H9 (cell line): Measurements from ENCODE around the gene NR2F2. TPM values are rescaled to one million over a fixed set of nuclear protein-coding genes. Genes with fewer than 3 reads are reported as not detected.

Experiments
- DNase-seq: peaks from one replicate; pipeline ENCODE4 v3.0.0-alpha.2; 2017
- H2AFZ ChIP-seq: one replicate; pipeline ENCODE4 v1.6.1; 2013; ENCODE audit warnings: mild to moderate bottlenecking, low read length, control low read depth, moderate library complexity
- H2AK5ac ChIP-seq: 2 replicates; pipeline ENCODE4 v1.6.1; 2013; ENCODE audit warnings: low read length, control low read depth, mixed read lengths; ENCODE audit not compliant: insufficient read length
- H2BK120ac ChIP-seq: one replicate; pipeline ENCODE4 v1.6.1; 2013; ENCODE audit warnings: low read depth, mild to moderate bottlenecking, low read length, control low read depth, inconsistent platforms; ENCODE audit not compliant: poor library complexity, severe bottlenecking
- H2BK12ac ChIP-seq: 2 replicates; pipeline ENCODE4 v1.6.1; 2013; ENCODE audit warnings: low read length, control low read depth, mixed read lengths, low read depth; ENCODE audit not compliant: insufficient read length
- H2BK15ac ChIP-seq: 2 replicates; pipeline ENCODE4 v1.6.1; 2013; ENCODE audit warnings: low read depth, low read length, control low read depth
- H2BK20ac ChIP-seq: one replicate; pipeline ENCODE4 v1.6.1; 2013; ENCODE audit warnings: low read depth, mild to moderate bottlenecking, low read length, control low read depth, inconsistent platforms; ENCODE audit not compliant: poor library complexity, severe bottlenecking
- H2BK5ac ChIP-seq: 2 replicates; pipeline ENCODE4 v1.6.1; 2013; ENCODE audit warnings: low read length, control low read depth, mixed read lengths; ENCODE audit not compliant: insufficient read length
- H3K14ac ChIP-seq: 2 replicates; pipeline ENCODE4 v1.6.1; 2013; ENCODE audit warnings: low read length, control low read depth; ENCODE audit not compliant: insufficient read depth
- H3K18ac ChIP-seq: 2 replicates; pipeline ENCODE4 v1.6.1; 2013; ENCODE audit warnings: low read depth, mild to moderate bottlenecking, mixed read lengths, low read length, control low read depth; ENCODE audit not compliant: insufficient read length
- H3K23ac ChIP-seq: 2 replicates; pipeline ENCODE4 v1.6.1; 2013; ENCODE audit warnings: low read length, control low read depth, mixed read lengths, low read depth; ENCODE audit not compliant: insufficient read length
- H3K23me2 ChIP-seq: 2 replicates; pipeline ENCODE4 v1.6.1; 2013; ENCODE audit warnings: low read depth, mild to moderate bottlenecking, mixed read lengths, low read length, control low read depth; ENCODE audit not compliant: insufficient read length, poor library complexity, severe bottlenecking
- H3K27ac ChIP-seq: 2 replicates; pipeline ENCODE4 v1.5.1; 2013; ENCODE audit warnings: low read length, control low read depth, mixed read lengths, low read depth; ENCODE audit not compliant: insufficient read length
- H3K27me3 ChIP-seq: 2 replicates; pipeline ENCODE4 v1.6.1; 2013; ENCODE audit warnings: low read length, control low read depth, inconsistent platforms; ENCODE audit not compliant: insufficient read depth
- H3K4ac ChIP-seq: 2 replicates; pipeline ENCODE4 v1.6.1; 2013; ENCODE audit warnings: low read depth, mild to moderate bottlenecking, control low read depth, inconsistent platforms, low read length, moderate library complexity
- H3K4me1 ChIP-seq: 2 replicates; pipeline ENCODE4 v1.6.1; 2013; ENCODE audit warnings: low read length, control low read depth, inconsistent platforms; ENCODE audit not compliant: insufficient read depth
- H3K4me2 ChIP-seq: 2 replicates; pipeline ENCODE4 v1.6.1; 2013; ENCODE audit warnings: low read length, control low read depth, mixed read lengths; ENCODE audit not compliant: insufficient read length, insufficient read depth
- H3K56ac ChIP-seq: 2 replicates; pipeline ENCODE4 v1.6.1; 2013; ENCODE audit warnings: low read depth, mild to moderate bottlenecking, mixed read lengths, low read length, control low read depth; ENCODE audit not compliant: insufficient read length
- H3K79me1 ChIP-seq: 2 replicates; pipeline ENCODE4 v1.6.1; 2013; ENCODE audit warnings: low read depth, mild to moderate bottlenecking, moderate library complexity, low read length, control low read depth, inconsistent platforms; ENCODE audit not compliant: insufficient read depth, poor library complexity, severe bottlenecking
- H3K79me2 ChIP-seq: 2 replicates; pipeline ENCODE4 v1.6.1; 2013; ENCODE audit warnings: low read length, control low read depth, inconsistent platforms; ENCODE audit not compliant: insufficient read depth
- H3K9ac ChIP-seq: 2 replicates; pipeline ENCODE4 v1.6.1; 2013; ENCODE audit warnings: low read length, control low read depth, mixed read lengths; ENCODE audit not compliant: insufficient read length; ENCODE audit errors: extremely low read depth
- H3K9me3 ChIP-seq: one replicate; pipeline ENCODE4 v1.6.1; 2013; ENCODE audit warnings: low read depth, low read length, inconsistent platforms; ENCODE audit not compliant: control insufficient read depth
- H3T11ph ChIP-seq: one replicate; pipeline ENCODE4 v1.6.1; 2013; ENCODE audit warnings: mild to moderate bottlenecking, low read length, control low read depth, inconsistent platforms
- H4K20me1 ChIP-seq: one replicate; pipeline ENCODE4 v1.6.1; 2013; ENCODE audit not compliant: control insufficient read depth, insufficient read length, insufficient read depth
- H4K5ac ChIP-seq: 2 replicates; pipeline ENCODE4 v1.6.1; 2013; ENCODE audit warnings: low read depth, mild to moderate bottlenecking, mixed read lengths, low read length, control low read depth; ENCODE audit not compliant: insufficient read length
- H4K8ac ChIP-seq: replicated peaks from 2 replicates; pipeline ENCODE4 v1.6.1; 2013; ENCODE audit warnings: low read length, control low read depth, mixed read lengths, low read depth; ENCODE audit not compliant: insufficient read length
- H4K91ac ChIP-seq: 2 replicates; pipeline ENCODE4 v1.6.1; 2013; ENCODE audit warnings: low read depth, mild to moderate bottlenecking, moderate library complexity, mixed read lengths, low read length, control low read depth; ENCODE audit not compliant: insufficient read length
- H3K27ac Mint-ChIP-seq, 3 experiments: 2 replicates in 2 of 3; 3 replicates in 1 of 3; pipeline ENCODE4 v1.8.0; 2020 to 2021; ENCODE audit warnings: mixed read lengths in 3 of 3, mild to moderate bottlenecking in 1 of 3, moderate library complexity in 1 of 3
- H3K27me3 Mint-ChIP-seq: 2 replicates; pipeline ENCODE4 v1.8.0; 2021; ENCODE audit warnings: low read depth, mild to moderate bottlenecking, moderate library complexity, mixed read lengths
- H3K36me3 Mint-ChIP-seq, 3 experiments: 2 replicates in 2 of 3; 3 replicates in 1 of 3; pipeline ENCODE4 v1.8.0; 2020 to 2021; ENCODE audit warnings: low read depth in 3 of 3, mixed read lengths in 3 of 3; ENCODE audit not compliant: insufficient read depth in 1 of 3
- H3K4me1 Mint-ChIP-seq, 2 experiments: 2 replicates each; pipeline ENCODE4 v1.8.0; 2020; ENCODE audit warnings: mixed read lengths in 2 of 2
- H3K4me3 Mint-ChIP-seq, 2 experiments: 2 replicates in 1 of 2; 3 replicates in 1 of 2; pipeline ENCODE4 v1.8.0; 2020 to 2021; ENCODE audit warnings: mild to moderate bottlenecking in 2 of 2, mixed read lengths in 2 of 2, moderate library complexity in 1 of 2
- H3K9me3 Mint-ChIP-seq, 2 experiments: 2 replicates in 1 of 2; 3 replicates in 1 of 2; pipeline ENCODE4 v1.8.0; 2020; ENCODE audit warnings: mild to moderate bottlenecking in 2 of 2, mixed read lengths in 2 of 2, moderate library complexity in 1 of 2
- WGBS: extraction: QIAGEN DNeasy Blood & Tissue Kit; methylation state at CpG from one replicate; pipeline ENCODE4 v1.1.7; 2013; ENCODE audit warnings: missing lambda C conversion rate, low lambda C conversion rate, mixed read lengths; ENCODE audit not compliant: insufficient read length; ENCODE audit errors: extremely low coverage; 5-methylcytosine and 5-hydroxymethylcytosine counted together
- total RNA-seq: library from RNA; stranded (reverse); gene quantifications from 2 replicates; pipeline ENCODE4 v1.2.1, GENCODE V29; 2021
- TF ChIP-seq, protein P1 (sequence below): fragments of 200-600 bp; sonication (generic); conservative IDR thresholded peaks from 3 replicates; pipeline ENCODE4 v1.8.0; 2021; ENCODE audit warnings: antibody characterized with exemption, mild to moderate bottlenecking

NR2F2 gene
- total RNA-seq, 1 experiment from 2014 or later = 0.24 TPM

DNA sequence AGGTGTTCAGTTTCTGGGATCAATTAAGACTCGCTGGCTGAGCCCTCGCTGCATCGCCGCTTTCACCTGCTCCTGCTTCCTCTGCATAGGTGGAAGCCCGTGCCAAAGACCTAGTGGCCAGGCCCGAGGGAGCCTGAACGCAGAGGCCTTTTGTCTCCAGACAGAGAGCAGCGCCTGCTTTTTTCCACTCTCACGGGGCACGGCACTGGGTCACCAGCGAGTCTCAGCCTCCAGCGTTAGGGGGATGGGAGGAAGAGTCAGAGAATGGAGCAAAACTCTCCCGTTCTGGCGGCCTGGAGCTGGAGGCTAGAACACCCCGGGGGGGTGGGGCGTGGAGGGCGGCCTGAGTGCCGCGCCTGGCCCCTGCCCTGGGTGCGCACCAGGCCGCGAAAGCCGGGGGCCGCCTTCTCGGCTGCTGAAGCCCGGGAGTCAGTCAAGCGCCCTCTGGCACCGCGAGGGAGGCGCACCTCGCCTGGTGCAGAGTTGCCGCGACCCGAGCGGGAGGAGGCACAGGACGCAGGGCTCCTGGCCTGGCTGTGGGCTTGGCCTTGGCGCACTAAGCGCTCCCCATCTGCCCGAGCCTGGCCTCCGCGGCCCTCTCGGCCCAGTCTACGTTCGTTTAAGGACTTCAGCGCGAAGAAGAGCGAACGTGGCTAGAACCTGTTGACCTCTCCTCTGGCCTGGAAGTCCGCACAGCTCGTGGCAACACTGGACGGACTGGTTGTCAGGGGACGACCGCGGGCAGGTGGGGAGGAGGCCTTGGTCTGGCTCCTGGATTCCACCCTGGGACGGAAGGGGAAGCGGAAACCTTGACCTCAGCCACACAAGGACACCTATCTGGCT, 21.5 kb downstream of the NR2F2 start:
- no peak overlapping the region for H3K27ac Mint-ChIP-seq
- no peak overlapping the region for H4K5ac ChIP-seq
- H3K4ac ChIP-seq = no peak overlapping the region
- H3K27ac ChIP-seq = no peak overlapping the region
- H2AFZ ChIP-seq = no peak overlapping the region
- H2BK120ac ChIP-seq = no peak overlapping the region
- H4K8ac ChIP-seq = no peak overlapping the region
- H3T11ph ChIP-seq = no peak overlapping the region
- no peak overlapping the region for H2BK15ac ChIP-seq
- H3K4me3 Mint-ChIP-seq = peak overlapping the region in 1 of 2 experiments; percentile 19; a peak in 2 of 5 replicates
- H3K4me1 Mint-ChIP-seq = peaks cover 12 to 57% of the 10 kb centered on the region in 2 experiments
- H3K9me3 Mint-ChIP-seq = peaks cover 0 to 15% of the 10 kb centered on the region in 2 experiments; a peak in 3 of 5 replicates
- no peaks in the 10 kb centered on the region for H3K79me1 ChIP-seq
- no peak overlapping the region for H2BK12ac ChIP-seq
- peaks cover 2% of the 10 kb centered on the region for H4K20me1 ChIP-seq
- peak overlapping the region; percentile 1 for H3K4me2 ChIP-seq
- H2BK5ac ChIP-seq = no peak overlapping the region
- no peak overlapping the region for H2AK5ac ChIP-seq
- H3K9me3 ChIP-seq = no peaks in the 10 kb centered on the region
- TF ChIP-seq, protein P1, sequence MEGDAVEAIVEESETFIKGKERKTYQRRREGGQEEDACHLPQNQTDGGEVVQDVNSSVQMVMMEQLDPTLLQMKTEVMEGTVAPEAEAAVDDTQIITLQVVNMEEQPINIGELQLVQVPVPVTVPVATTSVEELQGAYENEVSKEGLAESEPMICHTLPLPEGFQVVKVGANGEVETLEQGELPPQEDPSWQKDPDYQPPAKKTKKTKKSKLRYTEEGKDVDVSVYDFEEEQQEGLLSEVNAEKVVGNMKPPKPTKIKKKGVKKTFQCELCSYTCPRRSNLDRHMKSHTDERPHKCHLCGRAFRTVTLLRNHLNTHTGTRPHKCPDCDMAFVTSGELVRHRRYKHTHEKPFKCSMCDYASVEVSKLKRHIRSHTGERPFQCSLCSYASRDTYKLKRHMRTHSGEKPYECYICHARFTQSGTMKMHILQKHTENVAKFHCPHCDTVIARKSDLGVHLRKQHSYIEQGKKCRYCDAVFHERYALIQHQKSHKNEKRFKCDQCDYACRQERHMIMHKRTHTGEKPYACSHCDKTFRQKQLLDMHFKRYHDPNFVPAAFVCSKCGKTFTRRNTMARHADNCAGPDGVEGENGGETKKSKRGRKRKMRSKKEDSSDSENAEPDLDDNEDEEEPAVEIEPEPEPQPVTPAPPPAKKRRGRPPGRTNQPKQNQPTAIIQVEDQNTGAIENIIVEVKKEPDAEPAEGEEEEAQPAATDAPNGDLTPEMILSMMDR = no peak; the same call in 2 of the 3 replicates
- no peak overlapping the region for H3K9ac ChIP-seq
- peak; percentile 71 for DNase-seq
- H3K4me1 ChIP-seq = no peaks in the 10 kb centered on the region; the same call in 1 of the 2 replicates
- no peak overlapping the region for H4K91ac ChIP-seq
- H3K23ac ChIP-seq = no peak overlapping the region
- H3K18ac ChIP-seq = no peak overlapping the region
- WGBS = no CpG with 5 or more reads among the region's 56 CpGs
- H3K27me3 ChIP-seq = peaks cover 98% of the 10 kb centered on the region
- no peak overlapping the region for H2BK20ac ChIP-seq
- no peak overlapping the region for H3K56ac ChIP-seq
- H3K27me3 Mint-ChIP-seq = no peaks in the 10 kb centered on the region
- no peak overlapping the region for H3K14ac ChIP-seq
- H3K36me3 Mint-ChIP-seq = no peaks in the 10 kb centered on the region
- H3K79me2 ChIP-seq = no peaks in the 10 kb centered on the region
- no peaks in the 10 kb centered on the region for H3K23me2 ChIP-seq
